GM08714 (cell line): ENCODE results near the gene GRHL1.

Experiments
- H3K4me3 ChIP-seq: fragments of 200-500 bp; sonication (Bioruptor generic); 2 replicates; pipeline ENCODE4 v1.5.1; 2014; ENCODE audit warnings: mild to moderate bottlenecking, low read length, inconsistent platforms
- ZNF274 ChIP-seq: IDR thresholded peaks from 2 replicates; pipeline ENCODE4 v1.6.1; 2012; ENCODE audit warnings: mild to moderate bottlenecking, low read depth, low read length

The GRHL1 gene

DNA sequence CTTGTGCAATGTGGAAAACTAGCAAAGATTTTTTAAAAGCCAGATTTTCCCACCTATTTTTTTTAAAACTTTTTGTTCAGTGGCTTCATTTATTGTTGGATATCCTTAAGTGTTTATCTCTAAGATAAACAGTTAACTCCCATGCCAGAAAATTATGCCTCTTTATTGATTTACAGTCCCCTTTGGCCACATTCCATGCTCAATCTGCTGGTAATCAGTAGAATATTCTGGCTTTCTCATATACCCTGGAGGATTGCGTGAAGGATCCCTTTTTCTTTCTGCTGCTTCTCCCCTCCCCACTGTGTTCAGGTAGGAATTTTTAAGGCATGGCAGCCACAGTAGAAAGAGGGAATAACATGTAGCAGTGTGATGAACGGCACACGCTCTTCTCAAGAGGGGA is 2.6 kb downstream of the GRHL1 start:
- no peak for TF ChIP-seq ZNF274
- H3K4me3 ChIP-seq = no peak overlapping the region

DNA sequence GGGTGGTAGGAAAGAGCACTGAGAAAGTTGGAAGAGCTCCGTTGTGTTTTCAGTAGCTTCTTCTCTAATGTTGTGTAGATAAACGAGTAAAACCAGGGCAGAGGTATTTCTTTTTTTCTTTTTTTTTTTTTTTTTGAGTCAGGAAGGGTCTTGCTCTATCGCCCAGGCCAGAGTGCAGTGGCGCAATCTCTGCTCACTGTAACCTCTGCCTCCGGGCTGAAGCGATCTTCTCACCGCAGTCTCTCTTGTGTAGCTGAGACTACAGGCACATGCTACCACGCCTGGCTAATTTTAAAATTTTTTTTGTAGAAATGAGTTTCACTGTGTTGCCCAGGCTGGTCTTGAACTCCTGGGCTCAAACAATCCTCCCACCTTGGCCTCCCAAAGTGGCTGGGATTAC is 6.6 kb downstream of the GRHL1 start:
- H3K4me3 ChIP-seq = no peak overlapping the region
- TF ChIP-seq ZNF274 = no peak

DNA sequence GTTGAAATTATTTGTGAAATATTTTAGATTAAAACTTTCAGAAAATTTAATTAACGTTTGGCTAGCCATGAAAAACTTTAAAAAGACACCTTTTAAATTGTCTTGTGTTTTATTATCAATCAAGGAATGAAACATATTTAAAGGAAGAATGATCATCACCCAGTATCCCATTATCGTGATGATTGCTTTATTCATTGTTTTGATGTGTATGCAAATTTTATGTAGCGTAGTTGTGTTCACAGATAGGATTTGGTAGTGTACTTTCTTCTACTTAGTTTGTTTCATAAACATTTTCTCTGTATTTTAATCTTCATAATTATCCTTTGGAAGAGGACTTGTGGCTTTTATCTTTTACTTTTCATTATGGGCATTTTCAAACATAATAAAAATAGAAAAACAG is 7.8 kb downstream of the GRHL1 start:
- TF ChIP-seq ZNF274 = no peak
- H3K4me3 ChIP-seq = no peak overlapping the region

DNA sequence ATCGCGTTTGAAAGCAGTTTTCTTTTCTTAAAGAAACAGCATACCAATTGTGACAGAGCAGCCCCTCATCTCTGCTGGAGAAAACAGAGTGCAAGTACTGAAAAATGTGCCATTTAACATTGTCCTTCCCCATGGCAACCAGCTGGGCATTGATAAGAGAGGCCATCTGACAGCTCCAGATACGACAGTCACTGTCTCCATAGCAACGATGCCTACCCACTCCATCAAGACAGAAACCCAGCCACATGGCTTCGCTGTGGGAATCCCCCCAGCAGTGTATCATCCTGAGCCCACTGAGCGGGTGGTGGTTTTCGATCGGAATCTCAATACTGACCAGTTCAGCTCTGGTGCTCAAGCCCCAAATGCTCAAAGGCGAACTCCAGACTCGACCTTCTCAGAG is 9.5 kb downstream of the GRHL1 start:
- no peak overlapping the region for H3K4me3 ChIP-seq
- no peak for TF ChIP-seq ZNF274

DNA sequence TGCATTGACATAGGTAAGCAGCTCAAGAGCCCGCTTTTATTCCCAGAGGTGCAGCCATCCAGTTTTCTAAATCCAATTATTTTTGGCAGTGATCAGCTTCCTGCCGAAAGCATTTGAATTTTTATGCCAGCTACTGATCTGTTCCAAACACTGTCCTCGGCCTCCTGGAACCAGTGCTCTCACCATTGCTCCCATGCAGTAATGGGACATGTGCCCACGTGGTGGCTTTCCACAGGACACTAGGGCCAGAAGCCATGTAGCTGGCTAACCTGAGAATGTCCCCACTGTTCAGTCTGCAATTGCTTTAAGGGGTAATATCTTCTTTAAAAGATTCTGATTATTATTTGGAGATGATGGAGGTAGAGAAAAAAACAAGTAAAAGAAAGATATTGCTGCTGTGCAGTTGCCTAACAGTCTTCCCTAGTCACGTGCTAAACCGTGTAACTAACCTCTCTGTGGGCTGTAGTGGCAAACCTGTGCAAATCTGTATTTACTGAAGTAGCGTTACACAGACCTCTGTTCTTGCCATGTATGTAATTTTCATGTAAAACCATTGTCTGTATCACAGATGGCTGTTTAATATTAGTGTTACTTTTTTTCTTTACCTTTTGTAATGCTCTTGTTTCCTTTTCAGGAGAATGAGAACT is 13.0 kb downstream of the GRHL1 start:
- no peak for TF ChIP-seq ZNF274
- H3K4me3 ChIP-seq = no peak overlapping the region

DNA sequence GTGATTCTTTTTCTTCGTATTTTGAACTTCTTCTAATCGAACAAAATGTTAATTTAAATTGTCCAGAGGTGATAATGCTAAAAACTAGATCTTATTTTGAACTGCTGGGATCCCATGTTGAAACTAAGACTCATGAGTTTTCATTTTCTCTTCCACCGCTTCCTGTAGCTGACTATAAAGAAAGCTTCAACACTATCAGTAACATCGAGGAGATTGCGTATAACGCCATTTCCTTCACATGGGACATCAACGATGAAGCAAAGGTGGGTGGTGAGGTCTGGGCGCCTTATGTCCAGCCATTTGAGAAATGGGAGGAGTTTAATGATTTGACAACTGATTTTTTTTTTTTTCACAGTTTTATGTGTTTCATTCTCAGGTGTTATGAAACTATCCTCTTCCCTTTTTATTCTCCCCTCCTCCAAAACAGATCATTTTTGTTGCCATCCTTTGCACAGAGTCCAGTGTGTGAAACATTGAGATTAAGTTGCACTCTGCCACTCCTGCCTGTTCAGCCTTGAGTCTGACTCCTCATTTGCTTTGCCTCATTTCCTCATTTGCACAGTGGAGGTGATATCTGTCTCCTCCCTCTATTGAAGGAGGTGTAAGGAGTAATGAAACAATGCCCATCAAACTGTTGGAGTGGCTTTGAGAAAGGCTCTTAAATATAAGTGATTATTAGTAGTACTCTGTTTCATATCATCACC is 13.8 kb downstream of the GRHL1 start:
- H3K4me3 ChIP-seq = no peak overlapping the region
- no peak for TF ChIP-seq ZNF274

DNA sequence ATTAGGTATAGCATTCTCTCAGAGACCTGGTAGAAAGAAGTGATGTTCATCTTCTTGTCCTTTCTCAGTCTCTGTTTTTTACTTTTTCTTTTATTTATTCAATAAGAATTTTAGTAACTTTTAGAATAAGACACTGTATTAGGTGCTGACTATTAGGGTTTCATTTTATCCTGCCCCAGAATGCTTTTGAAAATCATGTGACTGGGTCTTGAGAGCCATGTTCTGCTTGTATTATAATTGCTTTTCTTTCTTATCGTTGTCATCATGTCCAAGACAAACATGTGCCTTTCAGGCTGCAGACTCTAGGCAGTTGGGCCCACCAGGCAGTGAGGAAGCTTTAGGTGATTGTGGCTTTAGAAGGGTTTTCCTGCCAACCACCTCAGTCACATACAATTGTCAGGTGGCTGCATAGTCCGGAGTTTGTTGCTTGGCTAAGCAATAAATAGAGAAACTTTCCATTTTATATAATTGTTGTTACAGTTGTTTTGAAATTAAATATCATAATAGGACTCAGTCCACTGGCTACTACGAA is 15.1 kb downstream of the GRHL1 start:
- TF ChIP-seq ZNF274 = no peak
- no peak overlapping the region for H3K4me3 ChIP-seq

DNA sequence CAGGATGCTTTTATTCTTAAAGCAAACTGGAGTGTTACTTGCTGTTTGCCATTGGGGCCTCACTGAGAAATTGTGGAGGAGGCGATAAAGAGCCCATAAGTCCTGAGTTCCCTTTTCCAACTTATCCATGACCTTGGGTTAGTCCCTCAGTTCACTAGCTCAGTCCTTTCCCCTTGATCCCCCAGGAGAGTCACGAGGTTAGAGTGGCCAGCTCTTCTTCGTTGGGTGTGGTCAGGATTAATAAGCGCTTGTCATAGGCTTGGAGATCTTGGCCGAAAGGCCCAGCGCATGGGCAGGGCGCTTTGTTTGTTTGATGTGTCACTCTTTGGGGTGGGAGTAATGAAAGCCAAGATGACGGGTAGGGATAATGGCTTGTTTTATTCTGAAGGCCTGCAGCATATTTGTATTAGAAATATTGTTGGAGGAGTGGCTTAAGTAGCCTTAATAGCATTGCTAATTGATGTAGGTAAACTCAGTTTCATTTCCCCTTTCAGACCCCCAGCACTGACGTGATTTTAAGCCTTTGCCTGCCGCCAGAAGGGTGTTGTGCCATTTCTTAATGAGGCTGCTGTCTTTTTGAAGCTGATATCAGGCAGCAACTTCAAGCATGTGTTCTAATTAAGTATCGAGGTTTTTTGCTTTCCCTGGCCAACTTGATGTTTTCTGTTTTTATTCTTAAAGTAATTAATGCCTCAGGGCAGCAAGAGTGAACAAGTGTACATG is 15.7 kb downstream of the GRHL1 start:
- no peak for TF ChIP-seq ZNF274
- no peak overlapping the region for H3K4me3 ChIP-seq

DNA sequence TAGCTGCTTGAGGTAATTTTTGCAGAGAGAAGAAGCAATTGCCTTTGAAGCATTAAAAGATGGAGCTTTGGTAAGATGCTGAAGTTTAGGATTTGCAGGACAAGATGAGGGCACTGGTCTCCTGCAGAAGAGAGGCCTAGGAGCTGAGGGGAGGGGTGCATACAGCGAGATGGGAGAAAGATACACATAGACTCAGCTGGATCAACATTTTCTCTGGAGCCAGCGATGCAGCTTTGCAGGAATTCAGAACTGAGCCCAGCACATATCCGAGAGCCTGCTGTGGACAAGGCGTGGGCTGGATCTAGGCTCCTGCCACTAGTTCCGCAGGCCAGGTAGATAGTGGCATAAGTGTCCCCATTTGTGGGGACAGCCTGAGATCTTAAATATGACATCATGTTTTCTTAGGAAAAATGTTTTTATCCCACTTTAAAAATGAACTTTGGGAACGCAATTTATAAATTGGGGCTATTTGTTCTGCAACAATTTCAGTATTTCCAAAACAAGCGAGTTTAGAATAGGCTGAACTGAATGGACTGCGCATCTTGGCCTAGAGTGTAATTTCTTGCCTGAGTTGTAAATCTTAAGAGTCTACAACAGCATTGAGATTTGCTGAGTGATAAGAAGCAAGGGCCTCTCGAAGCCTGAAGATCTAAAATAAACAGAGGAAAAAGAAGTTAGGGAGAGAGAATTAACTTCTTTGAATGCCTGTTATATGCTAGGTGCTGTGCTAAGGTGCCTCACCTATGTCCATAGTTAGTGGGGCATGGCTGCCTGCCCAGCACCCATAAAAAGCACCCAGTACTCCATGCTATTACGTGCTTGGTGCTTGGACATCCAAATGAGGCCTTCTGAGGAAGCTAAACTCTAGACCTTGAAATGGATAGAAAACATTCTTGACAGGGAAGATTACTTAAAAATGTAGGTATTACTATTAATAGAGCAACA is 17.3 kb downstream of the GRHL1 start:
- TF ChIP-seq ZNF274 = no peak
- H3K4me3 ChIP-seq = no peak overlapping the region

DNA sequence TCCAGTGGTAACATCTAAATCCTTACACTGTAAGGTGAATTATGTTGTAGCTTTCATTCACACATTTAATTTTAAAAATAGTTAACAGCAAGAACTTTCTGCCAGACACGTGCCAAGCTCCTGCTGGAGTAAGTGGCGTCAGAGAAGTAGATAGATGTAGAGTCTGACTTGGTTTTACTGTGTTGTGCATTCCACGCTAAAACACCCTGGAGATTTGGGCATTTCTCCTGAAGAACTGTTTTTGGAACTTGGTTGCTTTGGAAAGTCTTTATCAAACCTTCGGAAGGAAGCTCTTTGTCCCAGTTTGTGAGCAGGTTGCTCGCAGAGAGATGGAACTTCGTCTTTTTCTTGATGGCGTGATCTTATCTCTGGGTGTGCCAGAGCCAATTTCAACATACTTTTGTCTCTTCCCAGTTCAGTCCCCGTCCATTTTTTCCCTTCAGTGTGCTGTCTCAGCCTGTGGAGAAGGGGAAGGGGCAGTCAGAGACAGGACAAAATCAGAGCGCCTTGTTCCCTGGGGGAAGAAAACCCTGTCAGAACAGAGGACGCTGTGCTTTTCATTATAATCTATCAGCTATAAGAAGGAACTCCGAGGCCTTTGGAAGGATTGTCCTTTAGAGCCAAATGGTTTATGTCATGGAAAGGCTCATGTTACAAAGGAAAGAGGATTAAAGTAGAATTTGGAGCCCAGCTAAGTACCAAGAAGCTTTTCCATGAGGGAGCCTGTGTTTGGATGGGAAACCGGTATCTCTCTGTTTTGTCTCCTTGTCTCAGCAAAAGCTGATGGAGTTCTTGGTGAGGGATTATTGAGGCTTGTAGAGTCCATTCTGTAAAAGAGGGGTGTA is 18.9 kb downstream of the GRHL1 start:
- TF ChIP-seq ZNF274 = no peak
- no peak overlapping the region for H3K4me3 ChIP-seq

DNA sequence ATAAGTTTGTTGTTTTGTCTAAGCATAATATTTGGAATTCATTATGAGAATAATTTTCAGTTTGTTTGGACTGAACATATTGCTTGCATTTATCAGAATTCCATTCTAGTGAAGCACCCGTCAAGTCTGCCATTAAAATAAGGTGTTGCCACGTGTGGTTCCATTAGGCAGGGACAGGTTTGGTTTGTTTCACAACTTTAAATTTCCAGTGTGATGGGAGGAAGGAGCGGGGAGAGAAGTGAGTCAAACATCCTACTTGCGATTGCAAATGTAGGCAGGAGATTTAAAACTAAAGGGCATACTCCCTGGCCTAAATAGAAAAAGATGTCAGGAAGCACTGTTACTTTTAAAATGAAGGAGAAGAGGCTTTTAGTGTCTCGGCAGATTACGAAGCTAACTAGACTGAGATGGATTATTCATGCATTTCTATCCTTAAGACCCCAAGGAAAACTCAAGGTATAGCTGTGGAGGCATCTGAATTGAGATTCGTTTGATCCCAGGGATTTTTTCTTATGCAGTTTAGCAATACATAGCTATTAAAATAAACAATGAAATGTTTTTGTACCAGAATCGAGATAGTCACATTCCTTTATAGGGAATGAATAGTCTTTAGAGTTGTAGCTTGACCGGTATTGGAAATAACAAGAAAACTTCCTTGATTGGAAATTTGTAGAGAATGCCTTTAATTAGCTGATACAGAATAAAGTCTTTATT is 19.8 kb downstream of the GRHL1 start:
- TF ChIP-seq ZNF274 = no peak
- H3K4me3 ChIP-seq = no peak overlapping the region

DNA sequence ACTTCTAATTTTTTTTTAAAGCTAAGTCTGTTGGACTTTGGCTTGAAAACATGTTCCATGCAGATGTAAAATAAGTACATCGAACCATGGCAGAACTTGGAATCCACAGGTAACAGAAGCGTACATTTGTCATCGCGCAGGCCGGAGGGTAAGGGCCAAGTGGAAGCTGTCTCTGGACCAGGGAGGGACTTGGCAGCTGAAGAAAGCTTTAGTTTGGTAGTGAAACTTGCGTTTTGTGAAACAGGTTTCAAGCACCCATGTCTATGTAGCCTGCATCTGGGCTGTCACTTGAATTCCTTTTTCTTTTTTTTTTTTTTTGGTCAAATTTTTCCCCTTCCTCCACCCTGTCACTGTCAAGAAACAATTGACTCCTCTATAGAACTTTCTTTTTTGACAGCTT is 20.4 kb downstream of the GRHL1 start:
- H3K4me3 ChIP-seq = no peak overlapping the region
- no peak for TF ChIP-seq ZNF274
